Measurements from ENCODE around the gene NAALADL1.
"Not testable (repeated sequence)": the region's sequence is repeated elsewhere in the genome, so short reads cannot be mapped to it uniquely, and the experiment has no call there.

NAALADL1 gene

GRCh38 chr11:65013888-65014725 is 44.2 kb downstream of the NAALADL1 start, which contains the start of gene ARL2:
Gene ARL2, plus strand, starts transcription at chr11:65014160. Its CDS starts 48 bp downstream, at chr11:65014208.
- DNase-seq (ENCODE audit: low read depth) = peak; percentile 71

GRCh38 chr11:65013130-65013887 is 45.0 kb downstream of the NAALADL1 start:
- peak; percentile 63 for DNase-seq (ENCODE audit: low read depth)

- DNase-seq (ENCODE audit: low read depth) = no peak
These were observed 49.5 kb downstream of the NAALADL1 start for GRCh38 chr11:65008873-65009272.

- no peak for DNase-seq (ENCODE audit: low read depth)
These were observed 50.3 kb downstream of the NAALADL1 start for GRCh38 chr11:65008016-65008415.

GRCh38 chr11:65003968-65004367 is 54.4 kb downstream of the NAALADL1 start:
- DNase-seq (ENCODE audit: low read depth) = not testable (repeated sequence)

- no peak for DNase-seq (ENCODE audit: low read depth)
These were observed 55.1 kb downstream of the NAALADL1 start for GRCh38 chr11:65003282-65003681.

- DNase-seq (ENCODE audit: low read depth) = no peak
These were observed 55.6 kb downstream of the NAALADL1 start for GRCh38 chr11:65002706-65003105.

- no peak for DNase-seq (ENCODE audit: low read depth)
These were observed 58.9 kb downstream of the NAALADL1 start for GRCh38 chr11:64999478-64999877.

- DNase-seq (ENCODE audit: low read depth) = no peak
These were observed 59.5 kb downstream of the NAALADL1 start for GRCh38 chr11:64998690-64999431.

GRCh38 chr11:64998141-64998540 is 60.2 kb downstream of the NAALADL1 start:
- no peak for DNase-seq (ENCODE audit: low read depth)

GRCh38 chr11:64996710-64997380 is 61.5 kb downstream of the NAALADL1 start, which contains the start of gene BATF2:
Gene BATF2, minus strand, starts transcription at chr11:64996971. Its CDS starts 57 bp downstream, at chr11:64996914.
- peak; percentile 40 for DNase-seq (ENCODE audit: low read depth)

GRCh38 chr11:64996327-64996709 is 62.0 kb downstream of the NAALADL1 start:
- DNase-seq (ENCODE audit: low read depth) = no peak
